HEK293 (cell line): ENCODE data around the gene EXOSC2.

Experiments used
- CTCF ChIA-PET: fragments of 350-600 bp; formaldehyde crosslinking; extraction: SDS; loops from one replicate; lab custom pipeline; 2021; ENCODE audit warnings: antibody characterized with exemption; lab: Yijun Ruan, JAX
- POLR2A ChIA-PET: fragments of 300-600 bp; formaldehyde crosslinking; extraction: SDS; loops from one replicate; lab custom pipeline; 2020; ENCODE audit warnings: antibody characterized with exemption, inconsistent platforms; lab: Yijun Ruan, JAX
- H3K27ac ChIP-seq: fragments of 200-500 bp; sonication (Bioruptor generic); 2 replicates; pipeline ENCODE4 v1.5.1; 2014; ENCODE audit warnings: low read depth, low read length, control low read depth, inconsistent platforms; ENCODE audit errors: extremely low read depth
- H3K36me3 ChIP-seq, 2 experiments: fragments of 200-500 bp in 1 of 2; sonication (Bioruptor generic) in 1 of 2; 1 replicate in 1 of 2; 2 replicates in 1 of 2; pipeline ENCODE4 v1.5.1; 2014 to 2017; ENCODE audit warnings: inconsistent platforms in 2 of 2, low read length in 2 of 2; ENCODE audit not compliant: control insufficient read depth in 2 of 2, insufficient read depth in 1 of 2
- H3K4me1 ChIP-seq: fragments of 200-500 bp; sonication (Bioruptor generic); 2 replicates; pipeline ENCODE4 v1.5.1; 2014; ENCODE audit warnings: mild to moderate bottlenecking, low read length, inconsistent platforms; ENCODE audit not compliant: control insufficient read depth, insufficient read depth
- H3K4me3 ChIP-seq: 2 replicates; pipeline ENCODE4 v1.5.1; 2011; ENCODE audit warnings: low read depth, mild to moderate bottlenecking, control low read depth, low read length, moderate library complexity
- H3K9me3 ChIP-seq: fragments of 200-500 bp; sonication (Bioruptor generic); 2 replicates; pipeline ENCODE4 v1.5.1; 2014; ENCODE audit warnings: low read depth, low read length, inconsistent platforms; ENCODE audit not compliant: control insufficient read depth, insufficient read depth
- BCL11A ChIP-seq: fragments of 450-650 bp; formaldehyde crosslinking; IDR thresholded peaks from 2 replicates; pipeline ENCODE4 v1.5.1; 2016; ENCODE audit warnings: low read depth, missing biosample characterization, missing genetic modification characterization
- BCL11B ChIP-seq: fragments of 450-650 bp; formaldehyde crosslinking; IDR thresholded peaks from 2 replicates; pipeline ENCODE4 v1.5.1; 2016; ENCODE audit warnings: low read depth, missing biosample characterization, missing genetic modification characterization
- EGR2 ChIP-seq: fragments of 450-650 bp; formaldehyde crosslinking; IDR thresholded peaks from 2 replicates; pipeline ENCODE4 v1.5.1; 2016; ENCODE audit warnings: low read depth, missing biosample characterization, missing genetic modification characterization
- HOXC10 ChIP-seq: sonication (generic); formaldehyde crosslinking; IDR thresholded peaks from 2 replicates; pipeline ENCODE4 v1.8.1; 2023; ENCODE audit warnings: mild to moderate bottlenecking, missing genetic modification reagents
- MEIS1 ChIP-seq: sonication (generic); formaldehyde crosslinking; IDR thresholded peaks from 2 replicates; pipeline ENCODE4 v1.8.1; 2022; ENCODE audit warnings: missing genetic modification reagents, mild to moderate bottlenecking, borderline replicate concordance
- OVOL3 ChIP-seq: fragments of 450-650 bp; formaldehyde crosslinking; IDR thresholded peaks from 2 replicates; pipeline ENCODE4 v1.5.1; 2016; ENCODE audit warnings: missing biosample characterization, missing genetic modification characterization
- PRDM1 ChIP-seq: fragments of 450-650 bp; formaldehyde crosslinking; IDR thresholded peaks from 2 replicates; pipeline ENCODE4; 2016; ENCODE audit warnings: missing biosample characterization, missing genetic modification characterization
- SETDB1 ChIP-seq: IDR thresholded peaks from one replicate; pipeline ENCODE4 v1.6.1; 2017; ENCODE audit warnings: mild to moderate bottlenecking, low read length, moderate library complexity, mixed read lengths; ENCODE audit not compliant: insufficient read length
- TRIM28 ChIP-seq: IDR thresholded peaks from 2 replicates; pipeline ENCODE4 v1.6.1; 2011; ENCODE audit warnings: low read length, control low read depth, borderline replicate concordance
- ZBTB48 ChIP-seq: fragments of 450-650 bp; formaldehyde crosslinking; IDR thresholded peaks from 2 replicates; pipeline ENCODE4 v1.5.1; 2016; ENCODE audit warnings: missing biosample characterization, missing genetic modification characterization
- ZBTB7A ChIP-seq: fragments of 450-650 bp; formaldehyde crosslinking; IDR thresholded peaks from 2 replicates; pipeline ENCODE4 v1.5.1; 2016; ENCODE audit warnings: low read depth, missing biosample characterization, missing genetic modification characterization
- ZBTB8A ChIP-seq: fragments of 450-650 bp; formaldehyde crosslinking; IDR thresholded peaks from 2 replicates; pipeline ENCODE4 v1.5.1; 2016; ENCODE audit warnings: missing biosample characterization, missing genetic modification characterization
- ZEB2 ChIP-seq: fragments of 450-650 bp; formaldehyde crosslinking; IDR thresholded peaks from 2 replicates; pipeline ENCODE4 v1.5.1; 2016; ENCODE audit warnings: missing biosample characterization, missing genetic modification characterization
- ZFHX2 ChIP-seq: fragments of 450-650 bp; formaldehyde crosslinking; conservative IDR thresholded peaks from 2 replicates; pipeline ENCODE4 v1.5.1; 2016; ENCODE audit warnings: missing biosample characterization, missing genetic modification characterization
- ZNF114 ChIP-seq: fragments of 450-650 bp; formaldehyde crosslinking; IDR thresholded peaks from 2 replicates; pipeline ENCODE4 v1.5.0; 2017; ENCODE audit warnings: missing biosample characterization, missing genetic modification characterization
- ZNF138 ChIP-seq: fragments of 450-650 bp; formaldehyde crosslinking; IDR thresholded peaks from 2 replicates; pipeline ENCODE4 v1.5.1; 2016; ENCODE audit warnings: missing biosample characterization, missing genetic modification characterization, borderline replicate concordance
- ZNF157 ChIP-seq: fragments of 450-650 bp; formaldehyde crosslinking; IDR thresholded peaks from 2 replicates; pipeline ENCODE4 v1.5.1; 2016; ENCODE audit warnings: missing biosample characterization, missing genetic modification characterization
- ZNF174 ChIP-seq: fragments of 450-650 bp; formaldehyde crosslinking; IDR thresholded peaks from 2 replicates; pipeline ENCODE4 v1.5.0; 2017; ENCODE audit warnings: missing biosample characterization, mild to moderate bottlenecking, missing genetic modification characterization
- ZNF19 ChIP-seq: fragments of 450-650 bp; formaldehyde crosslinking; IDR thresholded peaks from 2 replicates; pipeline ENCODE4; 2016; ENCODE audit warnings: missing biosample characterization, missing genetic modification characterization, low read depth
- ZNF221 ChIP-seq: fragments of 450-650 bp; formaldehyde crosslinking; IDR thresholded peaks from 2 replicates; pipeline ENCODE4 v1.5.1; 2017; ENCODE audit warnings: missing biosample characterization, missing genetic modification characterization, borderline replicate concordance
- ZNF292 ChIP-seq: fragments of 450-650 bp; formaldehyde crosslinking; IDR thresholded peaks from 2 replicates; pipeline ENCODE4 v1.5.1; 2016; ENCODE audit warnings: low read depth, missing biosample characterization, missing genetic modification characterization, borderline replicate concordance
- ZNF366 ChIP-seq: fragments of 450-650 bp; formaldehyde crosslinking; conservative IDR thresholded peaks from 2 replicates; pipeline ENCODE4 v1.5.1; 2016; ENCODE audit warnings: missing biosample characterization, missing genetic modification characterization
- ZNF426 ChIP-seq: fragments of 450-650 bp; formaldehyde crosslinking; IDR thresholded peaks from 2 replicates; pipeline ENCODE4 v1.5.1; 2017; ENCODE audit warnings: missing biosample characterization, missing genetic modification characterization, mild to moderate bottlenecking, inconsistent platforms, moderate library complexity
- ZNF521 ChIP-seq: fragments of 450-650 bp; formaldehyde crosslinking; IDR thresholded peaks from 2 replicates; pipeline ENCODE4 v1.5.1; 2017; ENCODE audit warnings: missing biosample characterization, mild to moderate bottlenecking, missing genetic modification characterization
- ZNF658 ChIP-seq: fragments of 450-650 bp; formaldehyde crosslinking; IDR thresholded peaks from 2 replicates; pipeline ENCODE4; 2016; ENCODE audit warnings: missing biosample characterization, missing genetic modification characterization
- ZNF664 ChIP-seq: fragments of 450-650 bp; formaldehyde crosslinking; IDR thresholded peaks from 2 replicates; pipeline ENCODE4 v1.5.1; 2016; ENCODE audit warnings: missing biosample characterization, missing genetic modification characterization
- TF ChIP-seq, protein P1 (sequence below): fragments of 450-650 bp; formaldehyde crosslinking; IDR thresholded peaks from 2 replicates; pipeline ENCODE4; 2016; ENCODE audit warnings: missing biosample characterization, missing genetic modification characterization
- TF ChIP-seq, protein P2 (sequence below): fragments of 450-650 bp; formaldehyde crosslinking; IDR thresholded peaks from 2 replicates; pipeline ENCODE4 v1.5.1; 2016; ENCODE audit warnings: missing biosample characterization, missing genetic modification characterization
- TF ChIP-seq, protein P3 (sequence below): fragments of 450-650 bp; formaldehyde crosslinking; IDR thresholded peaks from 2 replicates; pipeline ENCODE4 v1.5.1; 2017; ENCODE audit warnings: missing biosample characterization, mild to moderate bottlenecking, missing genetic modification characterization, moderate library complexity
- TF ChIP-seq, protein P4 (sequence below): fragments of 450-650 bp; formaldehyde crosslinking; IDR thresholded peaks from 2 replicates; pipeline ENCODE4 v1.5.1; 2016; ENCODE audit warnings: missing biosample characterization, missing genetic modification characterization

Gene EXOSC2

DNA sequence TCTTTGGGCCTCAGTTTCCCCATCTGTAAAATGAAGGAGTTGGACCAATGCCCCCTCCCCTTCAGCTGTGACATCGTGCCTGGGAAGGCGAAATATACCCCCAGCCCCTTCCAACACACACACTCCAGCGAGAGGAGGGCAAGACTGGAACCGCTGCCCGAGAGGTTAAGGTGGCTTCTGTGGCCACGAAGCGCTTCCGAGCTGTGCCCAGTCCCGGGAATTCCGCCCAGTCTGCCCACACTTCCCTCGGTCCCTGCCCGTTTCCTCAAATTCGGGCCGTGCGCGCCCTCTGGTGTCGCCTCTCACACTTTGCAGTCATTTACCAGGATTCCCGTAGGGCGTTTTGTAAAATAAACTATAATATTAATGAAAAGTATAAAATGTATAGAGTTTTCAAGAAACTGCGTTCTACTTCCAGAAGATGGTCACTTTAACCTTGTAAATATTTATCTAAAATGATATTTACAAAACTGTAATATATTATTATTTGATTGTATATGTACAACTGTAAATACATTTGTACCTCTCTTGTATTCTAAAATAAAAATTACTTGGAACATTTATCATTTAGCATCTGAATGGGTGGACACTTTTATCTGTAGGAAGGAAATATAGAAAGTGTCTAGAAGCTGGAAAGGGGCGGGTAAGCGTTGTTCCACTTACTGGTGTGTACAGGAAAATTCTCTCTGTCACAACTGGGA, 11.0 kb upstream of the EXOSC2 start (continued):
- TF ChIP-seq ZNF521 (tag by site-specific recombination) (no peak), EGR2 (tag by site-specific recombination) (peak; percentile 76), HOXC10 (no peak), BCL11B (tag by site-specific recombination) (peak; percentile 70), ZNF366 (tag by site-specific recombination) (0 out of 2 replicates have a peak, but pooled peaks have one; percentile 8), ZFHX2 (tag by site-specific recombination) (peak; percentile 57), ZNF19 (tag by site-specific recombination) (no peak), ZBTB7A (tag by site-specific recombination) (peak; percentile 7; the same call in 1 of the 2 replicates), ZNF658 (tag by site-specific recombination) (no peak), ZBTB8A (peak; percentile 91), ZNF292 (tag by site-specific recombination) (no peak), ZBTB48 (tag by site-specific recombination) (peak; percentile 82), ZNF138 (tag by site-specific recombination) (no peak), BCL11A (tag by site-specific recombination) (0 out of 2 replicates have a peak, but pooled peaks have one; percentile 76)
- TF ChIP-seq, protein P1, sequence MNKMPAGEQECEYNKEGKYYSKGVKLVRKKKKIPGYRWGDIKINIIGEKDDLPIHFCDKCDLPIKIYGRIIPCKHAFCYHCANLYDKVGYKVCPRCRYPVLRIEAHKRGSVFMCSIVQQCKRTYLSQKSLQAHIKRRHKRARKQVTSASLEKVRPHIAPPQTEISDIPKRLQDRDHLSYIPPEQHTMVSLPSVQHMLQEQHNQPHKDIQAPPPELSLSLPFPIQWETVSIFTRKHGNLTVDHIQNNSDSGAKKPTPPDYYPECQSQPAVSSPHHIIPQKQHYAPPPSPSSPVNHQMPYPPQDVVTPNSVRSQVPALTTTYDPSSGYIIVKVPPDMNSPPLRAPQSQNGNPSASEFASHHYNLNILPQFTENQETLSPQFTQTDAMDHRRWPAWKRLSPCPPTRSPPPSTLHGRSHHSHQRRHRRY, result no peak
- TF ChIP-seq, protein P2, sequence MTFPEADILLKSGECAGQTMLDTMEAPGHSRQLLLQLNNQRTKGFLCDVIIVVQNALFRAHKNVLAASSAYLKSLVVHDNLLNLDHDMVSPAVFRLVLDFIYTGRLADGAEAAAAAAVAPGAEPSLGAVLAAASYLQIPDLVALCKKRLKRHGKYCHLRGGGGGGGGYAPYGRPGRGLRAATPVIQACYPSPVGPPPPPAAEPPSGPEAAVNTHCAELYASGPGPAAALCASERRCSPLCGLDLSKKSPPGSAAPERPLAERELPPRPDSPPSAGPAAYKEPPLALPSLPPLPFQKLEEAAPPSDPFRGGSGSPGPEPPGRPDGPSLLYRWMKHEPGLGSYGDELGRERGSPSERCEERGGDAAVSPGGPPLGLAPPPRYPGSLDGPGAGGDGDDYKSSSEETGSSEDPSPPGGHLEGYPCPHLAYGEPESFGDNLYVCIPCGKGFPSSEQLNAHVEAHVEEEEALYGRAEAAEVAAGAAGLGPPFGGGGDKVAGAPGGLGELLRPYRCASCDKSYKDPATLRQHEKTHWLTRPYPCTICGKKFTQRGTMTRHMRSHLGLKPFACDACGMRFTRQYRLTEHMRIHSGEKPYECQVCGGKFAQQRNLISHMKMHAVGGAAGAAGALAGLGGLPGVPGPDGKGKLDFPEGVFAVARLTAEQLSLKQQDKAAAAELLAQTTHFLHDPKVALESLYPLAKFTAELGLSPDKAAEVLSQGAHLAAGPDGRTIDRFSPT, result peak; percentile 98
- TF ChIP-seq, protein P3, sequence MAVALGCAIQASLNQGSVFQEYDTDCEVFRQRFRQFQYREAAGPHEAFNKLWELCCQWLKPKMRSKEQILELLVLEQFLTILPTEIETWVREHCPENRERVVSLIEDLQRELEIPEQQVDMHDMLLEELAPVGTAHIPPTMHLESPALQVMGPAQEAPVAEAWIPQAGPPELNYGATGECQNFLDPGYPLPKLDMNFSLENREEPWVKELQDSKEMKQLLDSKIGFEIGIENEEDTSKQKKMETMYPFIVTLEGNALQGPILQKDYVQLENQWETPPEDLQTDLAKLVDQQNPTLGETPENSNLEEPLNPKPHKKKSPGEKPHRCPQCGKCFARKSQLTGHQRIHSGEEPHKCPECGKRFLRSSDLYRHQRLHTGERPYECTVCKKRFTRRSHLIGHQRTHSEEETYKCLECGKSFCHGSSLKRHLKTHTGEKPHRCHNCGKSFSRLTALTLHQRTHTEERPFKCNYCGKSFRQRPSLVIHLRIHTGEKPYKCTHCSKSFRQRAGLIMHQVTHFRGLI (tag by site-specific recombination), result peak; percentile 54; the same call in 1 of the 2 replicates
- TF ChIP-seq, protein P4, sequence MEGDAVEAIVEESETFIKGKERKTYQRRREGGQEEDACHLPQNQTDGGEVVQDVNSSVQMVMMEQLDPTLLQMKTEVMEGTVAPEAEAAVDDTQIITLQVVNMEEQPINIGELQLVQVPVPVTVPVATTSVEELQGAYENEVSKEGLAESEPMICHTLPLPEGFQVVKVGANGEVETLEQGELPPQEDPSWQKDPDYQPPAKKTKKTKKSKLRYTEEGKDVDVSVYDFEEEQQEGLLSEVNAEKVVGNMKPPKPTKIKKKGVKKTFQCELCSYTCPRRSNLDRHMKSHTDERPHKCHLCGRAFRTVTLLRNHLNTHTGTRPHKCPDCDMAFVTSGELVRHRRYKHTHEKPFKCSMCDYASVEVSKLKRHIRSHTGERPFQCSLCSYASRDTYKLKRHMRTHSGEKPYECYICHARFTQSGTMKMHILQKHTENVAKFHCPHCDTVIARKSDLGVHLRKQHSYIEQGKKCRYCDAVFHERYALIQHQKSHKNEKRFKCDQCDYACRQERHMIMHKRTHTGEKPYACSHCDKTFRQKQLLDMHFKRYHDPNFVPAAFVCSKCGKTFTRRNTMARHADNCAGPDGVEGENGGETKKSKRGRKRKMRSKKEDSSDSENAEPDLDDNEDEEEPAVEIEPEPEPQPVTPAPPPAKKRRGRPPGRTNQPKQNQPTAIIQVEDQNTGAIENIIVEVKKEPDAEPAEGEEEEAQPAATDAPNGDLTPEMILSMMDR (tag by site-specific recombination), result peak; percentile 57; the same call in 1 of the 2 replicates

DNA sequence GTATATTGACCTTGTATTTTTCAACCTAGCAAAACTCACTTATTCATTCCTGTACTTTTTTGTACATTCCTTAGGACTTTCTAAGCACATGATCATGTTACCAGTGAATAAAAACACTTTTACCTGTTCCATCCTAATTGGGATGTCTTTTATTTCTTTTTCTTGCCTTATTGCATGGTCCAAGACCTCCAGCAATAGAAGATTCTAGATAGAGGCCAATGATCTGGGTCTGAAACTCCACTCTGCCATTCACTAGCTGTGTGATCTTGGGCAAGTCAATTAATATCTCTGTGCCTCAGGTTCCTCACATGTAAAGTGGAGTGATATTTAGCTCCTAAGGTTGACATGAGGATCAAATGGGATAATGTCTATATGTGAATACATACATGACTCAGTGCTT, 8.5 kb upstream of the EXOSC2 start:
- Histone ChIP-seq H3K27ac (no peak overlapping the region), H3K36me3 (no peaks in the 10 kb centered on the region), H3K4me3 (no peak overlapping the region), H3K4me1 (no peaks in the 10 kb centered on the region; the same call in 1 of the 2 replicates), H3K9me3 (no peaks in the 10 kb centered on the region)
- CTCF ChIA-PET, result interaction anchor here (0.6 to 15.8 kb wide), 10 partner anchors 16 to 793 kb away, joined by 3 to 305 read pairs (median 4); no protein-coding TSS in a partner anchor
- 0 out of 2 replicates have a peak, but pooled peaks have one; percentile 57 for TF ChIP-seq ZNF664
- no peak for TF ChIP-seq ZNF426
- no peak for TF ChIP-seq MEIS1 (CRISPR knock-in tag)
- TF ChIP-seq ZNF114 (tag by site-specific recombination), result no peak
- TF ChIP-seq ZNF521 (tag by site-specific recombination), result no peak
- TF ChIP-seq OVOL3, result no peak
- TF ChIP-seq TRIM28, result peak; percentile 73; the same call in 1 of the 2 replicates
- peak; percentile 85 for TF ChIP-seq SETDB1
- TF ChIP-seq ZNF221, result no peak
- no peak for TF ChIP-seq EGR2 (tag by site-specific recombination)
- no peak for TF ChIP-seq ZNF157
- TF ChIP-seq ZNF174 (tag by site-specific recombination), result no peak
- no peak for TF ChIP-seq PRDM1 (tag by site-specific recombination)
- TF ChIP-seq ZEB2 (tag by site-specific recombination), result no peak
- POLR2A ChIA-PET, result interaction anchor here (0.6 to 1.4 kb wide), 3 partner anchors 8 to 152 kb away, joined by 3 to 9 read pairs (median 4); partner anchors contain the start of gene EXOSC2
